PC-9 (cell line): ENCODE measurements around the gene SLC37A3. TPM values are rescaled to one million over a fixed set of nuclear protein-coding genes. Genes with fewer than 3 reads are reported as not detected.
A peak's percentile ranks its signal among the peaks of the same experiment; 100 is the strongest.

Source experiments
- BruUV-seq: library from RNA; stranded (reverse); fragments of 400-500 nt; replicated peaks from 2 replicates; lab custom pipeline; 2021; lab: Mats Ljungman, UMichigan
- CTCF ChIA-PET: fragments of 300-600 bp; sonication (Branson Sonifier 250); formaldehyde crosslinking; loops from one replicate; lab custom pipeline; 2022; ENCODE audit warnings: antibody characterized with exemption; lab: Charles Lee
- POLR2A ChIA-PET: fragments of 300-600 bp; sonication (Branson Sonifier 250); formaldehyde crosslinking; loops from one replicate; lab custom pipeline; 2022; ENCODE audit warnings: antibody characterized with exemption; ENCODE audit not compliant: unreplicated experiment; lab: Charles Lee
- DNase-seq, 2 experiments: peaks; one replicate each; pipeline versions ENCODE4 v3.0.0 to v3.0.0-alpha.2; 2015 to 2022; ENCODE audit warnings: mixed read lengths in 1 of 2
- H2AFZ ChIP-seq: fragments of 200-600 bp; sonication (generic); 2 replicates; pipeline ENCODE4 v1.8.1; 2017; ENCODE audit warnings: antibody characterized with exemption
- H3F3A ChIP-seq: fragments of 200-600 bp; sonication (generic); 2 replicates; pipeline ENCODE4 v1.8.1; 2017; ENCODE audit warnings: antibody characterized with exemption, mild to moderate bottlenecking, low read depth; ENCODE audit not compliant: insufficient read depth
- H3K27ac ChIP-seq: fragments of 200-600 bp; sonication (generic); 2 replicates; pipeline ENCODE4 v1.6.1; 2016; ENCODE audit warnings: mixed run types
- H3K27me3 ChIP-seq: fragments of 200-600 bp; sonication (generic); 2 replicates; pipeline ENCODE4 v1.6.1; 2016; ENCODE audit warnings: low read depth, mixed run types; ENCODE audit not compliant: insufficient read depth
- H3K36me3 ChIP-seq: fragments of 200-600 bp; sonication (generic); 2 replicates; pipeline ENCODE4 v1.6.1; 2016; ENCODE audit warnings: low read depth, mixed run types
- H3K4me1 ChIP-seq: fragments of 200-600 bp; sonication (generic); replicated peaks from 2 replicates; pipeline ENCODE4 v1.6.1; 2016; ENCODE audit warnings: mixed run types; ENCODE audit not compliant: insufficient read depth
- H3K4me2 ChIP-seq: fragments of 200-600 bp; sonication (generic); 2 replicates; pipeline ENCODE4 v1.6.1; 2017; ENCODE audit warnings: mixed run types
- H3K4me3 ChIP-seq: fragments of 200-600 bp; sonication (generic); 2 replicates; pipeline ENCODE4 v1.6.1; 2016; ENCODE audit warnings: mixed run types
- H3K79me2 ChIP-seq: fragments of 200-600 bp; sonication (generic); 2 replicates; pipeline ENCODE4 v1.6.1; 2017; ENCODE audit warnings: low read depth, mixed run types
- H3K9me2 ChIP-seq: fragments of 200-600 bp; sonication (generic); 2 replicates; pipeline ENCODE4 v1.8.1; 2017; ENCODE audit warnings: mild to moderate bottlenecking; ENCODE audit not compliant: insufficient read depth
- H3K9me3 ChIP-seq: fragments of 200-600 bp; sonication (generic); 2 replicates; pipeline ENCODE4 v1.8.1; 2016; ENCODE audit warnings: low read depth; ENCODE audit not compliant: insufficient read depth
- H4K20me1 ChIP-seq: fragments of 200-600 bp; sonication (generic); 2 replicates; pipeline ENCODE4 v1.8.1; 2017; ENCODE audit not compliant: insufficient read depth
- CTCF ChIP-seq: fragments of 200-600 bp; sonication (generic); conservative IDR thresholded peaks from 2 replicates; pipeline ENCODE4 v1.6.1; 2017; ENCODE audit warnings: mixed run types, antibody characterized with exemption, mild to moderate bottlenecking, moderate library complexity
- EZH2 ChIP-seq: fragments of 200-600 bp; sonication (generic); IDR thresholded peaks from 2 replicates; pipeline ENCODE4 v1.8.0; 2017; ENCODE audit warnings: antibody characterized with exemption, low read depth
- intact Hi-C: fragments of 100-400 bp; cut with micrococcal nuclease; formaldehyde crosslinking; loops from one replicate; pipeline ENCODE4 v1.10.0; 2022; ENCODE audit not compliant: unreplicated experiment
- total RNA-seq: library from RNA; stranded (reverse); gene quantifications from 2 replicates; pipeline ENCODE4 v1.2.3, GENCODE V29; 2021

The SLC37A3 gene
- total RNA-seq, 1 experiment from 2014 or later: 54.8 TPM

GRCh38 chr7:140367528-140367927 is 30.8 kb downstream of the SLC37A3 start:
- H3K36me3 ChIP-seq: 0 out of 2 replicates have a peak, but pooled peaks cover 7% of the 10 kb centered on the region
- no peaks in the 10 kb centered on the region for H3K27me3 ChIP-seq
- DNase-seq: no peak
- no peaks in the 10 kb centered on the region for H3K4me1 ChIP-seq
- BruUV-seq: no TSS peak
- H3K4me3 ChIP-seq: no peak overlapping the region
- intact Hi-C loops: no loop called here
- H3K27ac ChIP-seq: no peak overlapping the region
- H3F3A ChIP-seq: no peaks in the 10 kb centered on the region; the same call in 1 of the 2 replicates
- POLR2A ChIA-PET: no interaction called here
- H3K79me2 ChIP-seq: no peaks in the 10 kb centered on the region
- H4K20me1 ChIP-seq: no peaks in the 10 kb centered on the region
- H3K9me2 ChIP-seq: no peaks in the 10 kb centered on the region
- no peak overlapping the region for H2AFZ ChIP-seq
- no peak overlapping the region for H3K4me2 ChIP-seq
- no peak for TF ChIP-seq CTCF
- TF ChIP-seq EZH2: no peak
- H3K9me3 ChIP-seq: no peaks in the 10 kb centered on the region
- CTCF ChIA-PET: no interaction called here

GRCh38 chr7:140364819-140365218 is 33.5 kb downstream of the SLC37A3 start:
- H3K4me3 ChIP-seq: no peak overlapping the region
- no peak overlapping the region for H3K4me2 ChIP-seq
- H3F3A ChIP-seq: no peaks in the 10 kb centered on the region; the same call in 1 of the 2 replicates
- H4K20me1 ChIP-seq: no peaks in the 10 kb centered on the region
- H3K79me2 ChIP-seq: no peaks in the 10 kb centered on the region
- intact Hi-C loops: no loop called here
- no TSS peak for BruUV-seq
- no peaks in the 10 kb centered on the region for H3K27me3 ChIP-seq
- no peak for TF ChIP-seq CTCF
- no peak for TF ChIP-seq EZH2
- ChIA-PET POLR2A (no interaction called here), CTCF (no interaction called here)
- no peak overlapping the region for H3K27ac ChIP-seq
- DNase-seq: peak in 1 of 2 experiments; percentile 30
- no peaks in the 10 kb centered on the region for H3K9me3 ChIP-seq
- no peaks in the 10 kb centered on the region for H3K4me1 ChIP-seq
- 0 out of 2 replicates have a peak, but pooled peaks cover 7% of the 10 kb centered on the region for H3K36me3 ChIP-seq
- H2AFZ ChIP-seq: no peak overlapping the region
- no peaks in the 10 kb centered on the region for H3K9me2 ChIP-seq

- POLR2A ChIA-PET: no interaction called here
- H3K27ac ChIP-seq: no peak overlapping the region
- intact Hi-C loops: no loop called here
These were observed 37.6 kb downstream of the SLC37A3 start for GRCh38 chr7:140360697-140361229.

More at GRCh38 chr7:140360697-140361229, 37.6 kb downstream of the SLC37A3 start:
- Histone ChIP-seq H3K79me2 (no peaks in the 10 kb centered on the region), H3K4me3 (no peak overlapping the region), H3K9me3 (no peaks in the 10 kb centered on the region), H3F3A (no peaks in the 10 kb centered on the region; the same call in 1 of the 2 replicates), H3K27me3 (no peaks in the 10 kb centered on the region), H3K9me2 (no peaks in the 10 kb centered on the region), H3K36me3 (0 out of 2 replicates have a peak, but pooled peaks cover 7% of the 10 kb centered on the region), H2AFZ (no peak overlapping the region), H3K4me2 (no peak overlapping the region), H3K4me1 (no peaks in the 10 kb centered on the region), H4K20me1 (no peaks in the 10 kb centered on the region)
- CTCF ChIA-PET: no interaction called here
- TF ChIP-seq EZH2 (no peak), CTCF (no peak)
- BruUV-seq: no TSS peak
- DNase-seq: peak in 1 of 2 experiments; percentile 32
